HepG2 (cell line): ENCODE results near the gene GTF2H1. TPM values are rescaled to one million over a fixed set of nuclear protein-coding genes. Genes with fewer than 3 reads are reported as not detected.
A peak's percentile ranks its signal among the peaks of the same experiment; 100 is the strongest.

ENCODE experiments used
- CCDC6 ChIP-seq: sonication (generic); formaldehyde crosslinking; IDR thresholded peaks from 2 replicates; pipeline ENCODE4 v1.8.1; 2022; ENCODE audit warnings: mild to moderate bottlenecking, missing genetic modification reagents, moderate library complexity
- DMAP1 ChIP-seq: IDR thresholded peaks from 2 replicates; pipeline ENCODE4 v1.6.1; 2016
- MTA1 ChIP-seq: sonication (generic); formaldehyde crosslinking; IDR thresholded peaks from 2 replicates; pipeline ENCODE4 v1.4.0; 2020; ENCODE audit warnings: missing genetic modification reagents, mild to moderate bottlenecking, borderline replicate concordance
- PAWR ChIP-seq: sonication (generic); formaldehyde crosslinking; IDR thresholded peaks from 2 replicates; pipeline ENCODE4 v1.4.0; 2020; ENCODE audit warnings: missing genetic modification reagents, mild to moderate bottlenecking, borderline replicate concordance
- POGZ ChIP-seq: sonication (generic); formaldehyde crosslinking; IDR thresholded peaks from 2 replicates; pipeline ENCODE4 v1.4.0; 2020; ENCODE audit warnings: mild to moderate bottlenecking, missing genetic modification reagents
- YEATS4 ChIP-seq: sonication (generic); formaldehyde crosslinking; IDR thresholded peaks from 2 replicates; pipeline ENCODE4 v1.4.0; 2020; ENCODE audit warnings: missing genetic modification reagents, borderline replicate concordance
- ZBTB8A ChIP-seq: sonication (generic); formaldehyde crosslinking; IDR thresholded peaks from 2 replicates; pipeline ENCODE4 v1.4.0; 2020; ENCODE audit warnings: mild to moderate bottlenecking, low read depth, missing genetic modification reagents, borderline replicate concordance
- ZNF12 ChIP-seq: sonication (generic); formaldehyde crosslinking; IDR thresholded peaks from 2 replicates; pipeline ENCODE4 v1.5.0; 2020; ENCODE audit warnings: missing genetic modification reagents
- ZNF674 ChIP-seq: sonication (generic); formaldehyde crosslinking; IDR thresholded peaks from 2 replicates; pipeline ENCODE4 v1.5.0; 2020; ENCODE audit warnings: low read depth, mild to moderate bottlenecking, missing genetic modification reagents
- ZNF761 ChIP-seq: sonication (generic); formaldehyde crosslinking; conservative IDR thresholded peaks from 2 replicates; pipeline ENCODE4 v1.4.0; 2020; ENCODE audit warnings: mild to moderate bottlenecking, missing genetic modification reagents
- polyA plus RNA-seq, 8 experiments: library from polyadenylated mRNA; depleted of rRNA in 3 of 8; stranded (reverse) in 7 of 8; unstranded in 1 of 8; fragments of >200 nt; fragmentation: Illumina TruSeq in 4 of 8; extraction: Trizol in 4 of 8; gene quantifications; 2 replicates each; pipeline versions ENCODE4 v1.2.1 to v1.2.3, GENCODE V29; 2011 to 2016; ENCODE audit warnings: low read depth in 4 of 8, missing spikeins in 1 of 8, mixed read lengths in 1 of 8; ENCODE audit not compliant: insufficient read depth in 1 of 8
- total RNA-seq, 5 experiments: library from RNA; depleted of rRNA; stranded (reverse); fragments of >200 nt; fragmentation: Illumina TruSeq; extraction: Trizol; gene quantifications; 2 replicates each; pipeline ENCODE4 v1.2.3, GENCODE V29; 2016; ENCODE audit warnings: low read depth in 1 of 5
- TF ChIP-seq, protein P1 (sequence below): sonication (generic); formaldehyde crosslinking; IDR thresholded peaks from 2 replicates; pipeline ENCODE4 v1.5.0; 2020; ENCODE audit warnings: missing genetic modification reagents
- TF ChIP-seq, protein P2 (sequence below): sonication (generic); formaldehyde crosslinking; IDR thresholded peaks from 2 replicates; pipeline ENCODE4 v1.5.0; 2020; ENCODE audit warnings: missing genetic modification reagents
- TF ChIP-seq, protein P3 (sequence below), 2 experiments: sonication (generic) in 1 of 2; formaldehyde crosslinking in 1 of 2; IDR thresholded peaks; 2 replicates each; pipeline versions ENCODE4 v1.4.0 to v1.6.1; 2016 to 2020; ENCODE audit warnings: borderline replicate concordance in 1 of 2, low read depth in 1 of 2, mild to moderate bottlenecking in 1 of 2, missing genetic modification reagents in 1 of 2
- TF ChIP-seq, protein P4 (sequence below): sonication (generic); formaldehyde crosslinking; IDR thresholded peaks from 2 replicates; pipeline ENCODE4 v1.4.0; 2020; ENCODE audit warnings: mild to moderate bottlenecking, low read depth, missing genetic modification reagents
- TF ChIP-seq, protein P5 (sequence below): IDR thresholded peaks from 2 replicates; pipeline ENCODE4 v1.6.1; 2012; ENCODE audit warnings: inconsistent platforms
- TF ChIP-seq, protein P6 (sequence below): sonication (generic); formaldehyde crosslinking; conservative IDR thresholded peaks from 2 replicates; pipeline ENCODE4 v1.4.0; 2020; ENCODE audit warnings: missing genetic modification reagents

GTF2H1 gene
- total and polyA plus RNA-seq, 2 of the 13 experiments (the other 11 are each of a cell fraction or from before 2014, with no cell fraction given) = 15.7 to 51.4 TPM

DNA sequence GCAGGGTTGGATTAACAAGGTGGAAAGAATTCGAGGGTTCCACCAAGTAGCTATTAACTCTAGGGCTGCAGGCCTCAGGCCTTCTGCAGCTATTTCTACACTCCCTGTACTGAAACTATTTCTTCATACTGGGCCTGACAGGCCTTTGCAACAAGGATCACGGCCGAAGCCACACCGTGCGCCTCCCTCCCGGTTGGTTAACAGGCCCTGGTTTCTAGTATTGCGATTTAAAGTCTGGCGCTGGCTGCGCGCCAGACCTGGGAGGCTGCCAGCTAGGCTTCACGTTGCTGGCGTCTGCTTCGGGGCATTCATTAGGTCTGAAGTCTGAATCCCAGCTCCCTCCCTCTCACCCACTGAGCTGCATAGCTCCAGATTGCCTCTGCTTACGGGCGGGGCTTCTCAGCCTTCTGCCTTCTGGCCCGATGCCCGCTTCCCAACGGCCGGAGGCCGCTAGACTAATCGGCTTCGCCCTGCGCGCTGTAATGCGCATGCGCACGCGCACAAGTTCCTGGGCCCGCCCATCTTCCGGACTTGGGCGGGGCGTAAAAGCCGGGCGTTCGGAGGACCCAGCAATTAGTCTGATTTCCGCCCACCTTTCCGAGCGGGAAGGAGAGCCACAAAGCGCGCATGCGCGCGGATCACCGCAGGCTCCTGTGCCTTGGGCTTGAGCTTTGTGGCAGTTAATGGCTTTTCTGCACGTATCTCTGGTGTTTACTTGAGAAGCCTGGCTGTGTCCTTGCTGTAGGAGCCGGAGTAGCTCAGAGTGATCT, 73.6 kb downstream of the GTF2H1 start (continued):
- TF ChIP-seq, protein P1, sequence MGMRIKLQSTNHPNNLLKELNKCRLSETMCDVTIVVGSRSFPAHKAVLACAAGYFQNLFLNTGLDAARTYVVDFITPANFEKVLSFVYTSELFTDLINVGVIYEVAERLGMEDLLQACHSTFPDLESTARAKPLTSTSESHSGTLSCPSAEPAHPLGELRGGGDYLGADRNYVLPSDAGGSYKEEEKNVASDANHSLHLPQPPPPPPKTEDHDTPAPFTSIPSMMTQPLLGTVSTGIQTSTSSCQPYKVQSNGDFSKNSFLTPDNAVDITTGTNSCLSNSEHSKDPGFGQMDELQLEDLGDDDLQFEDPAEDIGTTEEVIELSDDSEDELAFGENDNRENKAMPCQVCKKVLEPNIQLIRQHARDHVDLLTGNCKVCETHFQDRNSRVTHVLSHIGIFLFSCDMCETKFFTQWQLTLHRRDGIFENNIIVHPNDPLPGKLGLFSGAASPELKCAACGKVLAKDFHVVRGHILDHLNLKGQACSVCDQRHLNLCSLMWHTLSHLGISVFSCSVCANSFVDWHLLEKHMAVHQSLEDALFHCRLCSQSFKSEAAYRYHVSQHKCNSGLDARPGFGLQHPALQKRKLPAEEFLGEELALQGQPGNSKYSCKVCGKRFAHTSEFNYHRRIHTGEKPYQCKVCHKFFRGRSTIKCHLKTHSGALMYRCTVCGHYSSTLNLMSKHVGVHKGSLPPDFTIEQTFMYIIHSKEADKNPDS (CRISPR knock-in tag) = no peak
- TF ChIP-seq ZNF761 (CRISPR knock-in tag) = peak; percentile 91
- TF ChIP-seq, protein P2, sequence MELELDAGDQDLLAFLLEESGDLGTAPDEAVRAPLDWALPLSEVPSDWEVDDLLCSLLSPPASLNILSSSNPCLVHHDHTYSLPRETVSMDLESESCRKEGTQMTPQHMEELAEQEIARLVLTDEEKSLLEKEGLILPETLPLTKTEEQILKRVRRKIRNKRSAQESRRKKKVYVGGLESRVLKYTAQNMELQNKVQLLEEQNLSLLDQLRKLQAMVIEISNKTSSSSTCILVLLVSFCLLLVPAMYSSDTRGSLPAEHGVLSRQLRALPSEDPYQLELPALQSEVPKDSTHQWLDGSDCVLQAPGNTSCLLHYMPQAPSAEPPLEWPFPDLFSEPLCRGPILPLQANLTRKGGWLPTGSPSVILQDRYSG (CRISPR knock-in tag) = no peak
- peak; percentile 51; the same call in 1 of the 2 replicates for TF ChIP-seq ZBTB8A (CRISPR knock-in tag)
- TF ChIP-seq CCDC6 = no peak; the same call in 1 of the 2 replicates
- TF ChIP-seq YEATS4 (CRISPR knock-in tag) = peak; percentile 78
- peak; percentile 70; the same call in 1 of the 2 replicates for TF ChIP-seq MTA1 (CRISPR knock-in tag)
- TF ChIP-seq POGZ (CRISPR knock-in tag) = peak; percentile 58
- TF ChIP-seq, protein P3, sequence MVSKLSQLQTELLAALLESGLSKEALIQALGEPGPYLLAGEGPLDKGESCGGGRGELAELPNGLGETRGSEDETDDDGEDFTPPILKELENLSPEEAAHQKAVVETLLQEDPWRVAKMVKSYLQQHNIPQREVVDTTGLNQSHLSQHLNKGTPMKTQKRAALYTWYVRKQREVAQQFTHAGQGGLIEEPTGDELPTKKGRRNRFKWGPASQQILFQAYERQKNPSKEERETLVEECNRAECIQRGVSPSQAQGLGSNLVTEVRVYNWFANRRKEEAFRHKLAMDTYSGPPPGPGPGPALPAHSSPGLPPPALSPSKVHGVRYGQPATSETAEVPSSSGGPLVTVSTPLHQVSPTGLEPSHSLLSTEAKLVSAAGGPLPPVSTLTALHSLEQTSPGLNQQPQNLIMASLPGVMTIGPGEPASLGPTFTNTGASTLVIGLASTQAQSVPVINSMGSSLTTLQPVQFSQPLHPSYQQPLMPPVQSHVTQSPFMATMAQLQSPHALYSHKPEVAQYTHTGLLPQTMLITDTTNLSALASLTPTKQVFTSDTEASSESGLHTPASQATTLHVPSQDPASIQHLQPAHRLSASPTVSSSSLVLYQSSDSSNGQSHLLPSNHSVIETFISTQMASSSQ (IDR thresholded peaks at IDR 0.05; ENCODE audit: low read depth) = no peak
- TF ChIP-seq, protein P3 (CRISPR knock-in tag; IDR thresholded peaks at IDR 0.05; ENCODE audit: borderline replicate concordance) = peak; percentile 78; the same call in 1 of the 2 replicates
- TF ChIP-seq, protein P4, sequence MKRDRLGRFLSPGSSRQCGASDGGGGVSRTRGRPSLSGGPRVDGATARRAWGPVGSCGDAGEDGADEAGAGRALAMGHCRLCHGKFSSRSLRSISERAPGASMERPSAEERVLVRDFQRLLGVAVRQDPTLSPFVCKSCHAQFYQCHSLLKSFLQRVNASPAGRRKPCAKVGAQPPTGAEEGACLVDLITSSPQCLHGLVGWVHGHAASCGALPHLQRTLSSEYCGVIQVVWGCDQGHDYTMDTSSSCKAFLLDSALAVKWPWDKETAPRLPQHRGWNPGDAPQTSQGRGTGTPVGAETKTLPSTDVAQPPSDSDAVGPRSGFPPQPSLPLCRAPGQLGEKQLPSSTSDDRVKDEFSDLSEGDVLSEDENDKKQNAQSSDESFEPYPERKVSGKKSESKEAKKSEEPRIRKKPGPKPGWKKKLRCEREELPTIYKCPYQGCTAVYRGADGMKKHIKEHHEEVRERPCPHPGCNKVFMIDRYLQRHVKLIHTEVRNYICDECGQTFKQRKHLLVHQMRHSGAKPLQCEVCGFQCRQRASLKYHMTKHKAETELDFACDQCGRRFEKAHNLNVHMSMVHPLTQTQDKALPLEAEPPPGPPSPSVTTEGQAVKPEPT (CRISPR knock-in tag) = no peak
- TF ChIP-seq ZNF12 (CRISPR knock-in tag) = peak; percentile 67
- TF ChIP-seq, protein P5, sequence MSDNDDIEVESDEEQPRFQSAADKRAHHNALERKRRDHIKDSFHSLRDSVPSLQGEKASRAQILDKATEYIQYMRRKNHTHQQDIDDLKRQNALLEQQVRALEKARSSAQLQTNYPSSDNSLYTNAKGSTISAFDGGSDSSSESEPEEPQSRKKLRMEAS = peak; percentile 64
- TF ChIP-seq, protein P6, sequence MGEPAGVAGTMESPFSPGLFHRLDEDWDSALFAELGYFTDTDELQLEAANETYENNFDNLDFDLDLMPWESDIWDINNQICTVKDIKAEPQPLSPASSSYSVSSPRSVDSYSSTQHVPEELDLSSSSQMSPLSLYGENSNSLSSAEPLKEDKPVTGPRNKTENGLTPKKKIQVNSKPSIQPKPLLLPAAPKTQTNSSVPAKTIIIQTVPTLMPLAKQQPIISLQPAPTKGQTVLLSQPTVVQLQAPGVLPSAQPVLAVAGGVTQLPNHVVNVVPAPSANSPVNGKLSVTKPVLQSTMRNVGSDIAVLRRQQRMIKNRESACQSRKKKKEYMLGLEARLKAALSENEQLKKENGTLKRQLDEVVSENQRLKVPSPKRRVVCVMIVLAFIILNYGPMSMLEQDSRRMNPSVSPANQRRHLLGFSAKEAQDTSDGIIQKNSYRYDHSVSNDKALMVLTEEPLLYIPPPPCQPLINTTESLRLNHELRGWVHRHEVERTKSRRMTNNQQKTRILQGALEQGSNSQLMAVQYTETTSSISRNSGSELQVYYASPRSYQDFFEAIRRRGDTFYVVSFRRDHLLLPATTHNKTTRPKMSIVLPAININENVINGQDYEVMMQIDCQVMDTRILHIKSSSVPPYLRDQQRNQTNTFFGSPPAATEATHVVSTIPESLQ = peak; percentile 2; the same call in 1 of the 2 replicates
- TF ChIP-seq PAWR (CRISPR knock-in tag) = peak; percentile 93; the same call in 1 of the 2 replicates
- peak; percentile 65 for TF ChIP-seq DMAP1 (CRISPR knock-in tag)
- TF ChIP-seq ZNF674 = no peak
